ENCODE measurements around the gene GRHL3.

Gene GRHL3

GRCh38 chr1:24318615-24319311, 394 bp upstream of the GRHL3 start:
- DNase-seq (ENCODE audit: low read depth), result no peak

GRCh38 chr1:24319962-24320361, 805 bp downstream of the GRHL3 start:
- no peak for DNase-seq (ENCODE audit: low read depth)

DNA sequence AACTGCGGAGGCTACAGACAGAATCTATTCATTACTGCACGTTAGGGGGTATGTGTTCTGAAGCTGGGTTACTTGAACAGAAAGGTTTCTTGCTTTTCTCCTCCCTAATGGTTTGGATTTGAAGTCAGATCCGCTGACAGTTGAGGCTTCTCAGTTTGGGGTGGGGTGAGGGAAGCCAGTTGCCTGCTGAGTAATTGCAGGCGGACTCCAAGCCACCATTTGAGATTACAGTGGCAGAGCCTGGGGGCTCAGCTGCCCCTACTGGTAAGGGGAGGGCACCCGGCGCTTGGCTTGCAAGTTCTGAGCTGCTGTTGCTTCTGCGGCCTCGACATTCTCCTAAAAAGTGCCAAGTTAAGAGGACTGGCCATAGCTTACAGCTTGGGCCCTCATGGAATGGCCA, 2.0 kb downstream of the GRHL3 start:
- no peak for DNase-seq (ENCODE audit: low read depth)

- DNase-seq (ENCODE audit: low read depth), result peak; percentile 47
These were observed 2.7 kb downstream of the GRHL3 start for GRCh38 chr1:24321697-24322469.

DNA sequence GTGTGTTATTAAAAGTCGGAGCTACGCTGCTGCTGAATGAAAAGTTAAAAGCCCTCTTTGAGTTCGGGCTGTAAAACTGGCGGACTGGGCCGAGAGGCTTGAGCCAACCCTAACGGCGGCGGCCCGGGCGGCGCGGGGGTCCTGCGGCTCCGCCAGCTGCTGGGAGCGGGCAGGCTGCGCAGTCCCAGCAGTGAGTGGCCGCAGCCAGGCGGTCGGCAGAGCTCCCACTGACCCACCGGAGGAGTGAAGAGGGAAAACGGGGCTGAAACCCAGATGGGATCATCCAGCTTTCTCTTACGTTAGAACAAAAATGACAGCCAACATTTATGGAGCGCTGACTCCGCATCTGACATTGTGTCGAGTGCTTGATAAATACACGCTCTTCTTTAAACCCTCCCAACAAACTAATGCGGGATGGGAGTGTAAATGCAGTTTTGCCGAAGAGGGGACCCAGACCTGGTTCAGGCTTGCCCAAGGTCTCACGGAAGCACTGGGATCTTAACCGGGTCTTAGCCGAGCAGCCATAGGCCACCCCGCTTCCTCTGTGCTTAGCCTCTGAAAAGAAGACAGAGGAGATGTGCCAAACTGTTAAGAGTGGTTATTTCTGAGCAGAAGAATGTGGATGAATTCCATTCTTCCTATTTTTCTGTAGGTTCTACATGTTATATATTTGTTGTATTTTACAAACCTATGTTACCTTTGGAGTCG, 3.5 kb downstream of the GRHL3 start:
- no peak for DNase-seq (ENCODE audit: low read depth)

GRCh38 chr1:24323281-24323680, 4.1 kb downstream of the GRHL3 start:
- DNase-seq (ENCODE audit: low read depth), result no peak

DNA sequence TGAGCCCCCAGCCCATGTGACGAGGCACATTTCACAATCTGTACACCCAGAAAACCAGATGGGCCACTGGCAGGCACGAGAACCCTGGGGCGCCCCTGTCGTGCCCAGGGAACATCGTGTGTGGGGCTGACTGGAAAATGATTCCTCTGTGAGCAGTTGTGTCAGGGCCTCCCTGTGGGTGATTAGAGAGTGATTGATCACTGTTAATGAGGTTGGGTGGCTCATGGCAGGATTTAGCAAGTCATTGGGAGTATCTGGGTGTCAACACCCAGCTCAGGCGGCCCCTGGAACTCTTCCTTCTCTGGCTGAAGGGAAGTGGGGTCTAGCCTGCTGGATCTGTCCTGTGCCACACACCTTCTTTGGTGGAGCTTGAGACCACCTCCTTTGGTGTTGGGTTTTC, 5.7 kb downstream of the GRHL3 start:
- no peak for DNase-seq (ENCODE audit: low read depth)

GRCh38 chr1:24325587-24326449, 6.7 kb downstream of the GRHL3 start:
- DNase-seq (ENCODE audit: low read depth), result no peak

GRCh38 chr1:24327486-24327885, 8.3 kb downstream of the GRHL3 start:
- DNase-seq (ENCODE audit: low read depth), result no peak

DNA sequence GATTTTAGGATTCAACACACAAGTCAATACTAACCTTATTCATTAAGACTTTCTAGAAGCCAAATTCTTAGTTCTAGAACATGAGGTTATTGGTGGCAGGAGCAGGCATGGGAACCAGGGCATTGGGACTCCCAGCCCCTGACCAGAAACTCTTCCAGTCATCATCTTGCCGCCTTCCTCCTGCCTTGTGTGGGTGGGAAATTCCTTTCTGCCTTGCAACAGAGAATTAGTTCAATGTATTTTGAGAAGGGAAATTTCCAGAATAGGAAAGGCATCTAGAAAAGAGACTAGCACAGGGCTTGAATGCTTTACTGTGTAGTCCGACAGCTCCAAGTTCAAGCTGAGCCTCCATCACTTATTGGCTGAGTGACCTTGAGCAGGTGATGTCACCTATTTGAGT, 8.7 kb downstream of the GRHL3 start:
- no peak for DNase-seq (ENCODE audit: low read depth)

- no peak for DNase-seq (ENCODE audit: low read depth)
These were observed 10.2 kb downstream of the GRHL3 start for GRCh38 chr1:24329331-24329730.

- no peak for DNase-seq (ENCODE audit: low read depth)
These were observed 10.8 kb downstream of the GRHL3 start for GRCh38 chr1:24329797-24330543.

GRCh38 chr1:24331961-24332673, 13.0 kb downstream of the GRHL3 start:
- DNase-seq (ENCODE audit: low read depth), result no peak

DNA sequence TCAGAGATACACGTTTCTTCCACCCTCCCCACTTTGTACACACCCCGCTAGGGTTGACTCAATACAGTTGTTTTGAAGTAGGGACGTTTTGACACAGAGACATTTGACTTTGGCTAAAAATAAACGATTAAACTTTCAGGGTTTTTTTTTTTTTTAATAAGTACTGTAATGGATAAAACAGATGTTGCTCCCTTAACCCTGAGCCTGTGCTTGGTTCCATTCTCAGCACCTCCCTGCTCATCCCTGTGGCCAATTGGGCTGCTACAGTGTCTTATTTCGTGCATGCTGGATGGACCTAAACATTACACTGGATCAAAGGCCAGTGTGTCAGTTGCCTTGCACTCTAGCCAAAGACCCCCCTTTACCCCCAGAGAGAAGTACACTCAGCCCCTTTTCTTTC, 16.9 kb downstream of the GRHL3 start:
- no peak for DNase-seq (ENCODE audit: low read depth)

DNA sequence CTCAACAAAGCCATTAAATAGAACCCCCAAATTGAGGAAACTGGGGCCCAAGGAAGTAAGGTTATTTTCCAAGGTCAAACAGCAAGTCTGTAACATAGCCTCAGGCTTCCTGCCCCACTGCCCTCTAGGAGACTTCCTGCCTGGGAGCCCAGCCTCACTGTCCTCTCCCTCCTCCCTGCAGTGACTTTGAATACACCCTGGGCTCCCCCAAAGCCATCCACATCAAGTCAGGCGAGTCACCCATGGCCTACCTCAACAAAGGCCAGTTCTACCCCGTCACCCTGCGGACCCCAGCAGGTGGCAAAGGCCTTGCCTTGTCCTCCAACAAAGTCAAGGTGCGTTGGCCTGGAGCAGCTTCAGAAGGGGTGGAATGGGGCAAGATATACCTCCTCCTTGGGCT, 18.3 kb downstream of the GRHL3 start:
- no peak for DNase-seq (ENCODE audit: low read depth)

DNA sequence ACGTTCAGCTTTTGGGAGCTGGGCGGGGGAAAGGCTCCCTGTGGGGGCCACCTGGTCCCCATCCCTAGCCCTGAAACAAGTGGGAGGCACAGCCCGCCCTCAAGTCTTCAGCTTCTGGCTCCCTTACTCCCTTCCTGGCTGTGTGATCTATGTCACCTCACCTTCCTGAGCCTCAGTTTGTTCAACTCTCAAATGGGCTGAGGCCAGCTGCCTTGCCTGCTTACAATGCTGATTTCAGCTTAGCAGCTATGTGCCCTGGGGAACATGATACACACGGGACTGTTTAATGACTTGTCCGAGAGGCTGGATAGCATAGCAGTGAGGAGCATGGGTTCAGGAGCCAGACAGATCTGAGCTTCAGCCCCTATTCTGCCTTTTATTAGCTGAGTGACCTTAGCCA, 19.3 kb downstream of the GRHL3 start:
- DNase-seq (ENCODE audit: low read depth), result no peak

GRCh38 chr1:24339996-24340395, 20.8 kb downstream of the GRHL3 start:
- DNase-seq (ENCODE audit: low read depth), result no peak

DNA sequence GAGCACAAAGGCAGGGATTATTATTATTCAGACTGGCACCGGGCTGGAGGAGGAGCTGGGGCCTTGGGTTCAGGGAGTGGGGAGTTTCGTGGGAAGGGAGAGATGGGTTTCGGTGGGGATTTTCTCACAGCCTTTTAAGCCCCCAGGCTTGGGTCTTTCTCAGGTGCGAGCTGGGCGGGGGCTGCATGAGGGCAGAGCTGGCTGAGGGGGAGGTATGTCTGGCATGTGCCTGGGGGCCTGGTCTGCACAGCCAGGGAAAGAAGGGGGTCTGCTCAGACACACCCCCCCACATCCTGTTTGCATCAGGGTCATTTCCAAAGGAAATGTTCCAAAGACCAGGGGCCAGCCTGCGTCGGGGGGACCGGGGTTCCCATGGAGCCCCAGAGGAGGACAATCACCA, 21.6 kb downstream of the GRHL3 start:
- DNase-seq (ENCODE audit: low read depth), result no peak

DNA sequence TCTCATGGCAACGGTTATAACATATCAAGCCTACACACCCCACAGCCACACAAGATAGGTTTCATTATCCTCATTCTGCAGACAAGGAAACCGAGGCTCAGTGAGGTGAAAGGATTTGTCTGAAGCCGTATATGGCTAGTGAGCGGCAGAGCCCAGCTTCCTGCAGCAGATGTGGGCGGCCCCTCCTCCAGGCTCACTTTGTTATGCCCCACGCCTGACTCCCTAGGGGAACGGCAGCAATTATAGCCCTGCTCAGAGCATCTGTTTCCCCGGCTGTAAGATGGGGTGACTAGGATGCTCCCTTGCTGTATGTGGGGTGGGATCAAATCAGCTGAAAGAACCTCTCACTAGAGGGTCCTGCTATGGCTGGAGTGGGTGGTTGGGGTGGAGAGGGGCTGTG, 22.1 kb downstream of the GRHL3 start:
- DNase-seq (ENCODE audit: low read depth), result no peak

DNA sequence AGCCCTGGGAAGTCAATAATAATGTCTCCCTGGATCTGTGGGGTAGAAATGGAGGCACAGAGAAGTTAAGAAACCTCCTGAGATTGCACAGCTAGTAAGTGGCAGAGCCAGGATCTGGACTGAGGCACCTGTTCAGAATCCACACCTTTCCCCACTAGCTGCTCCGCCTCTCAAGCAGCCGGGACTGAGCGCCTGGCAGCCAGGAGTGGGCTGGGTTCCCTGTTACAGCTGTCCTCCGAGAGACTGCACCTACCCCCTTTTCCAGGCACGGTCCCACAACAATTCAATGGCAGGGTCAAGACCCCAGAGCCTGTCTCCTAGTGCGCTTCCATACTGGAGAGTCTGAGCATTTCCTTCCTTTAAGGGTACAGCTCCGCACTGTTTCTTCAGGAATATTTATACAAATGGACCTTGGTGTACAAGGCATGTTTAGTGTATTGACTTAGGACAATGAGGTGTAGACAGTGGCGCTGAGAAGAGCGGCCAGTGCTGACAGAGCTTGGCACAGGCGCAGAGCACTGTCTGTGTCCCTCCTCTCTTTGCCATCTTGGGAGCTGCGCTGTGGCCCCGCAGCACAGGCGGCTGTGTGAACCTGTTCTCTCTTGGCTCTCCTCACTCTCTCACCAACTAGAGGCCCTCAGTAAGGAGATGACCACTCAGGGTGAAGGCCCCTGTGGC, 24.4 kb downstream of the GRHL3 start:
- no peak for DNase-seq (ENCODE audit: low read depth)

Data from T-helper 22 cell (primary cell).